PFSK-1 (cell line): ENCODE data around the gene CT45A9.

Experiments
- FOXP2 ChIP-seq: optimal IDR thresholded peaks from 2 replicates; pipeline ENCODE3; 2011; ENCODE audit warnings: borderline replicate concordance, control low read depth, inconsistent platforms; ENCODE audit not compliant: insufficient read depth; ENCODE audit errors: extremely low read length, extremely low read depth
- POLR2AphosphoS5 ChIP-seq: IDR thresholded peaks from 2 replicates; pipeline ENCODE4 v1.6.1; 2012; ENCODE audit warnings: low read depth, mild to moderate bottlenecking, control low read depth, low read length, moderate library complexity
- SIN3A ChIP-seq: IDR thresholded peaks from 2 replicates; pipeline ENCODE4 v1.6.1; 2012; ENCODE audit warnings: mild to moderate bottlenecking, low read length, moderate library complexity, borderline replicate concordance; ENCODE audit not compliant: insufficient read depth
- TAF1 ChIP-seq: IDR thresholded peaks from 2 replicates; pipeline ENCODE4 v1.6.1; 2012; ENCODE audit warnings: low read length, control low read depth, borderline replicate concordance; ENCODE audit not compliant: insufficient read depth
- TF ChIP-seq, protein P1 (sequence below), 2 experiments: IDR thresholded peaks; 2 replicates each; pipeline versions ENCODE4 v1.6.1 to v1.8.0; 2011 to 2012; ENCODE audit warnings: low read depth in 2 of 2, low read length in 2 of 2, control low read depth in 1 of 2, inconsistent platforms in 1 of 2, mild to moderate bottlenecking in 1 of 2, moderate library complexity in 1 of 2; ENCODE audit not compliant: insufficient read depth in 1 of 2

DNA sequence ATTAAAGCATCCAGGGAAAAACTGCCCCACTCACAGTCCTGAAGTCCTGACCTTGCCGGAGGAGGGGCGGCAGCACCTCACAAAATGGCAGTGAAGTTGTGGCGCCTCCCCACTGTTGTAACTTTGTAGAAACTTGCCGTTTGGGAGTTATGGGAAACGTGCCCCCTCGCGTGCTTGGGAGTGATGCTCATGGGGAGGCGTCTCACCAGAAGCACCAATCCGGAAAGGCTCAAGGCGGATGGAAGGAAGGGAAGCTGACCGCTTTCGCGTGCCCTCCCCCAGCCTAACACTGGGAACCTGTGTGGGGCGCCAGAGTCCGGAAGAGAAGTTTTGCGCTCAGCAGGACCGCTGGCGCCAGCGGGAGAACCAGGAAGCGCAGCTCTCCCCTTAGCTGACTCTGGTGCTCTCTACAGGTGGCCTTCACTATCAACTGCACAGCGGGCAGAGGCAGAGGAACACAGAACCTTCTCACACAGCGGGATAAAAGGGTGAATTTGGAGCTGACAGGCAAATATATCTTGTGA lies 21.7 kb upstream of the CT45A9 start, which contains the start of the genes CT45A10 and SAGE1:
- no peak for TF ChIP-seq POLR2AphosphoS5
- TF ChIP-seq FOXP2: no peak
- TF ChIP-seq, protein P1, sequence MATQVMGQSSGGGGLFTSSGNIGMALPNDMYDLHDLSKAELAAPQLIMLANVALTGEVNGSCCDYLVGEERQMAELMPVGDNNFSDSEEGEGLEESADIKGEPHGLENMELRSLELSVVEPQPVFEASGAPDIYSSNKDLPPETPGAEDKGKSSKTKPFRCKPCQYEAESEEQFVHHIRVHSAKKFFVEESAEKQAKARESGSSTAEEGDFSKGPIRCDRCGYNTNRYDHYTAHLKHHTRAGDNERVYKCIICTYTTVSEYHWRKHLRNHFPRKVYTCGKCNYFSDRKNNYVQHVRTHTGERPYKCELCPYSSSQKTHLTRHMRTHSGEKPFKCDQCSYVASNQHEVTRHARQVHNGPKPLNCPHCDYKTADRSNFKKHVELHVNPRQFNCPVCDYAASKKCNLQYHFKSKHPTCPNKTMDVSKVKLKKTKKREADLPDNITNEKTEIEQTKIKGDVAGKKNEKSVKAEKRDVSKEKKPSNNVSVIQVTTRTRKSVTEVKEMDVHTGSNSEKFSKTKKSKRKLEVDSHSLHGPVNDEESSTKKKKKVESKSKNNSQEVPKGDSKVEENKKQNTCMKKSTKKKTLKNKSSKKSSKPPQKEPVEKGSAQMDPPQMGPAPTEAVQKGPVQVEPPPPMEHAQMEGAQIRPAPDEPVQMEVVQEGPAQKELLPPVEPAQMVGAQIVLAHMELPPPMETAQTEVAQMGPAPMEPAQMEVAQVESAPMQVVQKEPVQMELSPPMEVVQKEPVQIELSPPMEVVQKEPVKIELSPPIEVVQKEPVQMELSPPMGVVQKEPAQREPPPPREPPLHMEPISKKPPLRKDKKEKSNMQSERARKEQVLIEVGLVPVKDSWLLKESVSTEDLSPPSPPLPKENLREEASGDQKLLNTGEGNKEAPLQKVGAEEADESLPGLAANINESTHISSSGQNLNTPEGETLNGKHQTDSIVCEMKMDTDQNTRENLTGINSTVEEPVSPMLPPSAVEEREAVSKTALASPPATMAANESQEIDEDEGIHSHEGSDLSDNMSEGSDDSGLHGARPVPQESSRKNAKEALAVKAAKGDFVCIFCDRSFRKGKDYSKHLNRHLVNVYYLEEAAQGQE (IDR thresholded peaks at IDR 0.05; ENCODE audit: insufficient read depth in 1 of 2, low read depth in 2 of 2, low read length in 2 of 2): no peak
- TF ChIP-seq SIN3A: no peak
- TF ChIP-seq TAF1: no peak
